Smooth muscle cell (in vitro differentiated cells): ENCODE data around the gene NTSR2. TPM values are rescaled to one million over a fixed set of nuclear protein-coding genes. Genes with fewer than 3 reads are reported as not detected.

ENCODE experiments used
- DNase-seq: peaks from one replicate; lab custom pipeline; 2025; ENCODE audit not compliant: unreplicated experiment; lab: John Stamatoyannopoulos, UW
- H2AFZ ChIP-seq: fragments of 200-600 bp; sonication (generic); 2 replicates; pipeline ENCODE4 v1.6.0; 2016; ENCODE audit warnings: antibody characterized with exemption, low read depth, mild to moderate bottlenecking
- H3F3A ChIP-seq: fragments of 200-600 bp; sonication (generic); 2 replicates; pipeline ENCODE4 v1.6.0; 2017; ENCODE audit warnings: antibody characterized with exemption, low read depth
- H3K27ac ChIP-seq: fragments of 200-600 bp; sonication (generic); 2 replicates; pipeline ENCODE4 v1.5.1; 2016; ENCODE audit warnings: low read depth, mild to moderate bottlenecking
- H3K27me3 ChIP-seq: fragments of 200-600 bp; sonication (generic); 2 replicates; pipeline ENCODE4 v1.6.1; 2016; ENCODE audit warnings: low read depth, mild to moderate bottlenecking
- H3K36me3 ChIP-seq: fragments of 200-600 bp; sonication (generic); 2 replicates; pipeline ENCODE4 v1.5.1; 2016; ENCODE audit warnings: low read depth
- H3K4me1 ChIP-seq: fragments of 200-600 bp; sonication (generic); 2 replicates; pipeline ENCODE4 v1.5.1; 2016; ENCODE audit warnings: low read depth
- H3K4me2 ChIP-seq: fragments of 200-600 bp; sonication (generic); 2 replicates; pipeline ENCODE4 v1.6.0; 2016; ENCODE audit warnings: mild to moderate bottlenecking
- H3K4me3 ChIP-seq: fragments of 200-600 bp; sonication (generic); 2 replicates; pipeline ENCODE4 v1.5.1; 2016; ENCODE audit warnings: mild to moderate bottlenecking
- H3K79me2 ChIP-seq: fragments of 200-600 bp; sonication (generic); 2 replicates; pipeline ENCODE4 v1.6.0; 2016; ENCODE audit warnings: low read depth, mild to moderate bottlenecking
- H3K9ac ChIP-seq: fragments of 200-600 bp; sonication (generic); 2 replicates; pipeline ENCODE4 v1.6.0; 2016; ENCODE audit warnings: low read depth
- H3K9me3 ChIP-seq: fragments of 200-600 bp; sonication (generic); replicated peaks from 2 replicates; pipeline ENCODE4 v1.5.1; 2016; ENCODE audit warnings: low read depth
- H4K20me1 ChIP-seq: fragments of 200-600 bp; sonication (generic); 2 replicates; pipeline ENCODE4 v1.6.0; 2016; ENCODE audit warnings: low read depth
- WGBS: methylation state at CpG from one replicate; pipeline ENCODE4 v1.1.7; 2016; ENCODE audit warnings: low lambda C conversion rate; 5-methylcytosine and 5-hydroxymethylcytosine counted together
- polyA plus RNA-seq: library from polyadenylated mRNA; unstranded; fragments of >200 nt; fragmentation: Nextera tagmentation; extraction: Ambion mirVana; gene quantifications from 2 replicates; pipeline ENCODE4 v1.2.1, GENCODE V29; 2016
- total RNA-seq: library from RNA; depleted of rRNA; stranded (reverse); fragments of >200 nt; gene quantifications from 2 replicates; pipeline ENCODE4 v1.2.3, GENCODE V29; 2014
- TF ChIP-seq, protein P1 (sequence below): fragments of 200-600 bp; sonication (generic); IDR thresholded peaks from 2 replicates; pipeline ENCODE4 v1.5.1; 2017; ENCODE audit warnings: borderline replicate concordance, mild to moderate bottlenecking, antibody characterized with exemption; ENCODE audit not compliant: insufficient read depth, poor library complexity, severe bottlenecking

NTSR2 gene
- total and polyA plus RNA-seq, 2 experiments from 2014 or later: not detected

DNA sequence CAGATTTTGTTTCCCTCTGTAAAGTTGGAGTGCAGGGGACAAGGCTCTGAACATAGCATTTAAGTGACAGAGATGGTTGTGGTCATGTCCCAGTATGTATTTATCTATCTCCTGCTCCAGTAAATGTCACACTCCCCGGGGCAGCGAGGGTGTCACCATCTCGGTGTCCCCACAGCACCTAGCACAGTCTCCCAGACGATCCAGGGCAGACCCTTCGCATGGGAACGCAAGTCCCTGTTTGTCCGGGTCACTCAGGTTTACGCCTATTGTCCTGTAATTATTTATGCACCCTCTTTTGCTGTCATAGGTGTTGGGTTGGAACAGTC lies 12.6 kb upstream of the NTSR2 start:
- Histone ChIP-seq H3K4me2 (no peak overlapping the region), H4K20me1 (no peaks in the 10 kb centered on the region), H3K4me3 (no peak overlapping the region), H3K9ac (no peak overlapping the region), H3K9me3 (no peaks in the 10 kb centered on the region), H3K4me1 (no peaks in the 10 kb centered on the region), H2AFZ (no peak overlapping the region), H3F3A (no peaks in the 10 kb centered on the region), H3K36me3 (no peaks in the 10 kb centered on the region), H3K27ac (no peak overlapping the region), H3K79me2 (no peaks in the 10 kb centered on the region), H3K27me3 (peaks cover 29% of the 10 kb centered on the region)
- TF ChIP-seq, protein P1, sequence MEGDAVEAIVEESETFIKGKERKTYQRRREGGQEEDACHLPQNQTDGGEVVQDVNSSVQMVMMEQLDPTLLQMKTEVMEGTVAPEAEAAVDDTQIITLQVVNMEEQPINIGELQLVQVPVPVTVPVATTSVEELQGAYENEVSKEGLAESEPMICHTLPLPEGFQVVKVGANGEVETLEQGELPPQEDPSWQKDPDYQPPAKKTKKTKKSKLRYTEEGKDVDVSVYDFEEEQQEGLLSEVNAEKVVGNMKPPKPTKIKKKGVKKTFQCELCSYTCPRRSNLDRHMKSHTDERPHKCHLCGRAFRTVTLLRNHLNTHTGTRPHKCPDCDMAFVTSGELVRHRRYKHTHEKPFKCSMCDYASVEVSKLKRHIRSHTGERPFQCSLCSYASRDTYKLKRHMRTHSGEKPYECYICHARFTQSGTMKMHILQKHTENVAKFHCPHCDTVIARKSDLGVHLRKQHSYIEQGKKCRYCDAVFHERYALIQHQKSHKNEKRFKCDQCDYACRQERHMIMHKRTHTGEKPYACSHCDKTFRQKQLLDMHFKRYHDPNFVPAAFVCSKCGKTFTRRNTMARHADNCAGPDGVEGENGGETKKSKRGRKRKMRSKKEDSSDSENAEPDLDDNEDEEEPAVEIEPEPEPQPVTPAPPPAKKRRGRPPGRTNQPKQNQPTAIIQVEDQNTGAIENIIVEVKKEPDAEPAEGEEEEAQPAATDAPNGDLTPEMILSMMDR: no peak
- WGBS: 92% methylated on average over 8 of the region's 8 CpGs
- DNase-seq: no peak

DNA sequence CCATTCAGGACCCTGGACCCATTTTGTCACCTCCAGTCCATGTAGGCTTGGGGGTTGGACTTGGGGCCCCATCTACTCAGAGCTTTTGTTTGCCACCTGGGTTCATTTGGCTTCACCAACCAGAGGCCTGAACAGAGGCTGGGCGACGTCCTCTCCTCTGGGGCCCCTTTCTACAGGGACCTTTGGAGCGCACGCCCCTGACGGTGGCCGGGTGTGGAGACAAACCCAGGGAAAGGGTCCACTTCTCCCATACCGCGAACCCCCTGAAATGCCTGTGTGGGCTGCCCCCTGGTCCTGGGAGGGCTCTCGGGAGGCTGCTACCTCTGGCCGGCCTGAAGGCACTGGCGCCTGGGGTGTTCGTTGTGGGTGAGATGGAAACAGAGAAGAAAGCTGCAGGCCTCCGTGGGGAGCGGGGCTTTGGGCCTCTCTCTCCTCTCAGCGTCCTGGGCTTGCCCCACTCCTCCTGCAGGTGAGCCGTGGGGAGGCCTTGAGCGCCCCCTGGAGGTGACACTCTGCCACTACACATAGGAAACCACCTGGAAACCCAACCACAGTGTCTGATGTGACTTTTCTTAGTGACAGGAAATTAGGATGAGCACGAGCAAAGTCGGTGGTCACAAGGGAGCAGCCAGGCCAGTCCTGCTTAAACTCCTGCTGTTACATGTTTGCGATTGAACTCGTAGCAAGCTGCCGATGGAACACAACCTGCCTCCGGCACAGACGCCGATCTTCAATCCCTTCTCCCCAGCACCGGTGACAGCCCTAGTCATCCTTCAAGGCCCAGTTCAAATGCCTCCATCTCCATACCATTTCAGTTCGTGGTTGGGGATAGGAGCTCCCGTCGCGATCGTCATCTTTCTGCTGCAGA lies 12.0 kb upstream of the NTSR2 start:
- no peaks in the 10 kb centered on the region for H3F3A ChIP-seq
- H4K20me1 ChIP-seq: no peaks in the 10 kb centered on the region
- H3K9me3 ChIP-seq: no peaks in the 10 kb centered on the region
- no peak overlapping the region for H3K27ac ChIP-seq
- H3K36me3 ChIP-seq: no peaks in the 10 kb centered on the region
- 63% methylated on average over 30 of the region's 31 CpGs for WGBS
- H3K79me2 ChIP-seq: no peaks in the 10 kb centered on the region
- H3K4me3 ChIP-seq: no peak overlapping the region
- no peak for DNase-seq
- H3K27me3 ChIP-seq: peaks cover 35% of the 10 kb centered on the region
- no peak overlapping the region for H3K4me2 ChIP-seq
- no peak overlapping the region for H2AFZ ChIP-seq
- H3K4me1 ChIP-seq: no peaks in the 10 kb centered on the region
- TF ChIP-seq, protein P1: peak; percentile 91
- no peak overlapping the region for H3K9ac ChIP-seq

DNA sequence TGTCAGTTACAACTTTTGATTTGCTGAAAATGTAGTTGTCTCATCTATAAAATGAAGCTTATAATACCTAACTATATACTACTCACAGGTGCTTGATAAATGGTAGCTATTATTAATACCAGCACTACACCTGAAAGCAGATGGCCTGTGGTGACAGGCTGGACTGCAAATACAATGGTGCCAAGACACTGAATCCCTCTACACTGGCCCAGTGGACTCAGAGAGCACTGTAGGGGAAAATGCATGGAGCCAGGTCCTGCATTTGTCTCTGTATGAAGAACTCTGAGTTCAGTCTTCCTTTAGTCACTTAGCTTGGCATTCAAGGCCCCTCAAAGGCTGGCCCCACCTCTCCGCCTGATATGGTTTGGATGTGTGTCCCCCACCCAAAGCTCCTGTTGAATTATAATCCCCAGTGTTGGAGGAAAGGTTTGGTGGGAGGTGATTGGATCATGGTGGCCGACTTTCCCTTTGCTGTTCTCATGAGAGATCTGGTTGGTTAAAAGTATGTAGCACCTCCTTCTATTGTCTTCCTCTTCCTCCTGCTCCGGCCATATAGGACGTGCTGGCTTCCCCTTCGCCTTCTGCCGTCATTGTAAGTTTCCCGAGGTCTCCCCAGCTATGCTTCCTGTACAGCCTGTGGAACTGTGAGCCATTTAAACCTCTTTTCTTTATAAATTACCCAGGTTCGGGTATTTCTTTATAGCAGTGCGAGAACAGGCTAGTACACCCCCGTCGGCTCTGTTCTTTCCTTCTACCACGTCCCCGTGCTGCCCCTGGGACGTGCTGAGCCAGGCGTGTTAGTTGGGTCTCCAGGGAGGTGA lies 11.1 kb upstream of the NTSR2 start:
- no peak for DNase-seq
- Histone ChIP-seq H3K79me2 (no peaks in the 10 kb centered on the region), H3K4me2 (no peak overlapping the region), H2AFZ (no peak overlapping the region), H3K27ac (no peak overlapping the region), H3K27me3 (peaks cover 37% of the 10 kb centered on the region), H3K4me3 (no peak overlapping the region), H3K9me3 (no peaks in the 10 kb centered on the region), H3K36me3 (no peaks in the 10 kb centered on the region), H3K9ac (no peak overlapping the region), H3K4me1 (no peaks in the 10 kb centered on the region), H3F3A (no peaks in the 10 kb centered on the region), H4K20me1 (no peaks in the 10 kb centered on the region)
- WGBS: 93% methylated on average over 15 of the region's 15 CpGs
- TF ChIP-seq, protein P1: no peak
